A549 treated with ZK216348 at 1 μM for 4 hours (cell line): ENCODE measurements around the gene HMGB1. TPM values are rescaled to one million over a fixed set of nuclear protein-coding genes. Genes with fewer than 3 reads are reported as not detected.

Experiments used
- total RNA-seq: library from RNA; stranded (reverse); fragments of 200-300 nt; extraction: Qiagen RNA extraction; gene quantifications from 5 replicates; pipeline ENCODE4 v1.2.3, GENCODE V29; 2022; ENCODE audit warnings: low read depth

Gene HMGB1
- total RNA-seq = 519 to 963 TPM (median 570 TPM) in 5 replicates

DNA sequence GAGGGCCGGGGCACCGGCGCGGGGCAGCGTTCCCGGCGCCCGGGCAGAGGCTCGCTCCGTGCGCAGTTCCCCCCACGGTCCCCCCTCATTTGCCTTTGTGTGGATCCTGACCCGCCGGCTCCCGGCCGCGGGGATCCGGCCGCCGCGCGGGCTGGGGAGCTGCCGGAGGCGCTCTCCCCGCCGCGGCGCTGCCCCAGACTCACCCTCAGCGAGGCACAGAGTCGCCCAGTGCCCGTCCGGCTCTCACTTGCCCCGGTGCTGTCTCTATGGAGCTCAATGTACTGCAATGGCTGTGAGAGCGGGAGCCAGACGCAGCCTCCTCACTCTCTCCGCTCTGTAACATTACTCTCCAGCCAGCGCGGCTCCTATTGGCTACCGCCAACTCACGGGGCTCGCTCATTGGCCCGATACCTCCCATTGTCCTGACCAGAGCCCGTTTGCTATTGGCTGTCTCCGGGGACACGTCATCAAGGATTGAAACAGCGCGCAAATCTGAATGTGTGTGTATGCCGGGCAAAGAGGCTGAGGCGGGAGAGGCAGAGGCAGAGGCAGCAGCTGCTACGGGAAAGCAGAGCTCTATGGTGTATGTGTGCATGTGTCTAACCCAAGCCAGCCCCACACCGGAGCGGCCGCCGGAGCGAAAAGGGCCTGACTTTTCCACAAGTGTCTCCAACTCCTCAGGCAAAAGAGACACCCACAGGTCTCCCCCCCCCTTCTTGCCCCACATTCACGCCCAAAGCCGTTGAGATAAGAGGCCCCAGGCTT, at the start of gene HMGB1:
Gene HMGB1, minus strand, starts transcription at position 344 of the 765 bp plus-strand sequence. CDS start 2,256 bp downstream, outside the sequence.

DNA sequence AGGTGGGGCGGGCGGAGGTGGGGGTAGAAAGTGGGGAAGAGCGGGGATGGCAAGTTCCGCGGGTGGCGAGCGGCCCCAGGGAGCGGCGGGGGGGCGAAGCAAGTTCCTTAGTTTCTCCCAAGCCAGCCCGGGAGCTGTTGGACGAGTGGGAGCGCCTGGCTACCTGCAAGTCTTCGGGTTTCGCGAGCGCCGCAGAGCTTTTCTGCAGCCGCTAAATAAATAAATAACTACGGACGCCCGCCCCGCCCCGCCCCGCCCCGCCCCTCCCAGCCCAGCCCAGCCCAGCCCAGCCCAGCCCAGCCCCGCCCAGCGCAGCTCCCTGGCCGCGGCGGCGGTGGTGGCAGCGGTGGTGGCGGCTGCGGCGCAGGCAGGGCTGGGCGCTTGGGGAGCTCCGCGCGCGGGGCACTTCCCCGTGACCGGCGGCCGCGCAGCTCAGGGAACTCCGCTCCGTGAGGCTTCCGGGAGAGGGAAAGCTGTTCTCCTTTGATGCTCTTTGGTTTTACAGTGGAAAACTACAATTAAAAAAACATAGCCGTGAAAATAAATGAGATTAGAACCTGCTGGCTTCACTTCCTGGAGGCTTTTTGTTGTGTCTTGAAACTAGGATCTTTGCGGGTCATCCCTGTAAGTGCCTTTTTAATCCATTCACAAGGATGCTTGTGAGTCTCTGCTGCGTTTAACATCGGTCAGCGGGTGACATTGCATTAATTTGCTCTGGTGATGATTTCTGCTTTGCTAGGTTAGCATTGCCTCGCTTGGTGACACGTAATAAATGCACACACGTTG, 43.5 kb downstream of the HMGB1 start, which contains the start of gene UBE2L5:
Gene UBE2L5, plus strand, starts transcription at position 440 of the 786 bp plus-strand sequence. CDS start 5,498 bp downstream, outside the sequence.

Other genes starting within 250 kb of the HMGB1 start
- 4.2 to 7.8 TPM (median 6.8 TPM) in 5 replicates for gene KATNAL1, start 158.4 kb downstream of the HMGB1 start, total RNA-seq
- not detected in 5 replicates for gene UBE2L5, start 43.4 kb downstream of the HMGB1 start, total RNA-seq
- 11.5 to 19.8 TPM (median 15.7 TPM) in 5 replicates for gene USPL1, start 152.0 kb upstream of the HMGB1 start, total RNA-seq